GM19468 (cell line): ENCODE measurements around the gene KRCC1.
"Not testable (repeated sequence)": the region's sequence is repeated elsewhere in the genome, so short reads cannot be mapped to it uniquely, and the experiment has no call there.

Experiments
- ATAC-seq: cut with Tn5 transposase; IDR thresholded peaks from one replicate; pipeline ENCODE4 v1.9.1; 2021; ENCODE audit warnings: mild to moderate bottlenecking, moderate library complexity, moderate number of reproducible peaks; ENCODE audit not compliant: unreplicated experiment; ENCODE audit errors: extremely low read depth

The KRCC1 gene

DNA sequence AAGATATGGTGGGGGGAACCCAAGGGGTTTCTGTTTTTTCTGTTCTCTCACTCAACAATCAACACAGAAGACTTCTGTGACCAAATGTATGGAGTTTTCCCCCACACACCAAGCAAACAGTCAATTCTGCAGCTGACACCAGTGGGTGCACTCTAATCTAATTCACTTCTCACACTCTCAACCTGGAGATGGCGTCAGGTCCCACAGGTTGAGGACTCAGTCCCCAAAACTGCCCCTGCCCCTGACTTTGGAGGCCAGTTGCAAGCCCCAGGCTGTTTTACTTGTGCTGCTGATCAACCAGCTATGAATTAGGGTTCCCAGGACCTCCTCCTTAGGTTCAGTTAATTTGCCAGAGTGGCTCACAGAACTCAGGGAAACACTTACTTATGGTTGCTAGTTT, 45.4 kb downstream of the KRCC1 start:
- ATAC-seq, result no peak

DNA sequence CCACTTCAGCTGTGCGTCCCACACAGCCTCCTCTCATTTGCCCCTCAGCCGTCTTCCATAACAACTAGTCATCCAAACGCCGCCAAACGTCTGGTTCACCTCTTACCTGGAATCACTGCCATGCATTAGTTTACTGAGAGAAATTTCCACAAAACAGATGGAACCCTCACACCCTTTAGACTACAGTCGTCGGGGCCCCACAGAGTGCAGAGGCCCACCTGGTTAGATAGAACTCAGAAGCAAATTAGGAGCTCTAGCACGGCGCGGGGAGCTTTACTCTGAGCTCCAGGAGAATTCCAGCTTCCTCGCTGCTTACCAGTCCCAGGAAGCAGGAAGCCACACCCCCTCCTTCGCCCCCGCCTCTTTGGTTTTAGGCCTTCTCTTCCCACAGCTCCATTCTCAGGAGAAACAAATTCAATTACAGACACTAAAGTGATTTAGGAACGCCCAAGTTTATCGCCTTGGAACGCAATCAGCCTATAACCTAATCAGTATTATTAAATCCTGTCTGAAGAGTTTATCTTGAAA, 48.6 kb downstream of the KRCC1 start:
- ATAC-seq, result no peak

- ATAC-seq, result no peak
These were observed 49.8 kb downstream of the KRCC1 start for GRCh38 chr2:88005776-88006175.

- no peak for ATAC-seq
These were observed 52.4 kb downstream of the KRCC1 start for GRCh38 chr2:88003074-88003755.

GRCh38 chr2:88002359-88002707, 53.2 kb downstream of the KRCC1 start:
- no peak for ATAC-seq

GRCh38 chr2:88000474-88000873, 55.1 kb downstream of the KRCC1 start:
- ATAC-seq, result not testable (repeated sequence)

GRCh38 chr2:87996570-87996969, 59.0 kb downstream of the KRCC1 start:
- ATAC-seq, result no peak

- ATAC-seq, result no peak
These were observed 59.8 kb downstream of the KRCC1 start for GRCh38 chr2:87995756-87996155.

- ATAC-seq, result not testable (repeated sequence)
These were observed 61.2 kb downstream of the KRCC1 start for GRCh38 chr2:87994304-87994850.

GRCh38 chr2:87992569-87992968, 63.0 kb downstream of the KRCC1 start:
- not testable (repeated sequence) for ATAC-seq

GRCh38 chr2:87987473-87987872, 68.1 kb downstream of the KRCC1 start:
- not testable (repeated sequence) for ATAC-seq

DNA sequence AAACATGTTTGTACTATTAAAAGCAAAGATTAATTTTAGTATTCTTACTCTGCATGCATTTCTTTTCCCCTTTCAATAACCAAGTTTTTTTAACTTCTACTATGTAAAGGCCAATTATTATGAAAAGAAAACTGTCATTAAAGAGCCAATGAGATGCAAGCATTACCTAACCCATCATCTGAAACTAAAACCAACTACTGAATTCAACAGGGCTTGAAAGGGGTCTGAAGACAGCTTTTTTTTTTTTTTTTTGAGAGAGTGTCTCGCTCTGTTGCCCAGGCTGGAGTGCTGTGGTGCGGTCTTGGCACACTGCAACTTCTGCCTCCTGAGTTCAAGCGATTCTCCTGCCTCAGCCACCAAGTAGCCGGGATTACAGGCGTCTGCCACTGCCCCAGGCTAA, 69.7 kb downstream of the KRCC1 start:
- ATAC-seq, result not testable (repeated sequence)

GRCh38 chr2:87981182-87981581, 74.4 kb downstream of the KRCC1 start:
- ATAC-seq, result not testable (repeated sequence)
